SKM-1 treated with dmso at 0.1 percent for 144 hours (cell line): ENCODE results near the gene MYBPHL.

ENCODE experiments used
- DNase-seq: peaks from one replicate; lab custom pipeline; 2025; ENCODE audit not compliant: unreplicated experiment; lab: John Stamatoyannopoulos, UW

MYBPHL gene

DNA sequence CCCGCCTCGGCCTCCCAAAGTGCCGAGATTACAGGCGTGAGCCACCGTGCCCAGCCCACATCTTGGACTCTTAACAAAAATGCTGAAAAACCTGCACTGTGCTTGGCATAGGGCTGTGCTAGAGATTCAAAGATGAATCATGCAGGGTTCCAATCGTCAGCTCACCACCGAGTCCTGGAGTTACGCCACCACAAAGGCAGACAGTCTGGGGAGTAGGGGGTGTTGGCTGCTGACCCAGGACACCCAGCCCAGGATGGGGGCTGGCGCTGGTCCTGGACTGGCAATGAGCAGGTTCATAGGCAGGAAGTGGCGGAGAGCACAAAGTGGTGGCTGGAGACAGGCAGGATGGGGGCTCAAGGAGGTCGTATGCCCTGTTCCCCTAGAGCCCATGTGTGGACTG is 39.8 kb downstream of the MYBPHL start:
- DNase-seq = no peak

DNA sequence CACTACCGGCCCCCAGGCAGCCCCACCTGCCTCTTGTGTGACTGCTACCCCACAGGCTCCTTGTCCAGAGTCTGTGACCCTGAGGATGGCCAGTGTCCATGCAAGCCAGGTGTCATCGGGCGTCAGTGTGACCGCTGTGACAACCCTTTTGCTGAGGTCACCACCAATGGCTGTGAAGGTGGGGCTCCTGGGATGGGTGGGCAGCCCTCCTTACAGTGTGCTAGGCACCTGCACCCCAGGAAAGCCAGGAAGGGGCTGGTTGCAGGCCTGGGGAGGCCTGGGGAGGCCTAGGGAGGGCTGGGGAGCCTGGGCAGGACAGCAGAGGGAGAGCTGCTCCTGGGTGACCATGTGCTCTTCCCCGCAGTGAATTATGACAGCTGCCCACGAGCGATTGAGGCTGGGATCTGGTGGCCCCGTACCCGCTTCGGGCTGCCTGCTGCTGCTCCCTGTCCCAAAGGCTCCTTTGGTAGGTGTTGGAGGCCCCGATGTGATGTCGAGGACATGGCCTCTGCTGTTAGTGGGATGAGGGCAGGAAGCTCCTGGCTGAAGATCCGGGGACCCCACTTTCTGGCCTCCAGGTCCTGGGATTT is 41.0 kb downstream of the MYBPHL start:
- no peak for DNase-seq

DNA sequence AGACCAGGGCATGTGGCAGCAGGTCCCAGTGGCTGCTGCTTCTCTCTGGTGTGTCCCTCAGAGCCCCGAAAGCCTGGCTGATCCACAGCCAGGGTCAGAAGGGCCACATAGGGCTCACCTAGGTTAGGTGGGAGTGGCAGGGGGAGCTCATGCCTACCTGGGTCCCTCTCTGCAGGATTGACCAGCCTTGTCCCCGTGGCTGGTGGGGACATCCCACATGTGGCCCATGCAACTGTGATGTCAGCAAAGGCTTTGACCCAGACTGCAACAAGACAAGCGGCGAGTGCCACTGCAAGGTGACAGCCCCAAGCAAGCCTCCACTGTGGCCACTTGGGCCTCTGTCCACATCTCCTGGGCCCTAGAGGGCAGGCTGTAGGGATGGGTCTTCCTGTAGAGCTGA is 41.8 kb downstream of the MYBPHL start:
- DNase-seq = no peak

DNA sequence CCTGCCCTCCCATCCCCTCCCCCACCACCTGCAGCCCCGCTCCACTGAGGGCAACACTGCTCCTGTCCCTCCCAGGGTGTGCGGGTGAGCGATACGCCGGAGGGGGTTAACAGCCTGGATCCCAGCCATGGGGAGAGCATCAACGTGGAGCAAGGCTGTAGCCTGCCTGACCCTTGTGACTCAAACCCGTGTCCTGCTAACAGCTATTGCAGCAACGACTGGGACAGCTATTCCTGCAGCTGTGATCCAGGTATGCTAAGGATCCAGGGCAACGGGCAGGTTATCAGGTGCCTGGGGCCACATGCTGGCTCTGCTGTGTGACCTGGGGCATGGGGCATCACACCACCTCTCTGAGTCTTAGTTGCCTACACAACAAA is 42.4 kb downstream of the MYBPHL start:
- DNase-seq = no peak

DNA sequence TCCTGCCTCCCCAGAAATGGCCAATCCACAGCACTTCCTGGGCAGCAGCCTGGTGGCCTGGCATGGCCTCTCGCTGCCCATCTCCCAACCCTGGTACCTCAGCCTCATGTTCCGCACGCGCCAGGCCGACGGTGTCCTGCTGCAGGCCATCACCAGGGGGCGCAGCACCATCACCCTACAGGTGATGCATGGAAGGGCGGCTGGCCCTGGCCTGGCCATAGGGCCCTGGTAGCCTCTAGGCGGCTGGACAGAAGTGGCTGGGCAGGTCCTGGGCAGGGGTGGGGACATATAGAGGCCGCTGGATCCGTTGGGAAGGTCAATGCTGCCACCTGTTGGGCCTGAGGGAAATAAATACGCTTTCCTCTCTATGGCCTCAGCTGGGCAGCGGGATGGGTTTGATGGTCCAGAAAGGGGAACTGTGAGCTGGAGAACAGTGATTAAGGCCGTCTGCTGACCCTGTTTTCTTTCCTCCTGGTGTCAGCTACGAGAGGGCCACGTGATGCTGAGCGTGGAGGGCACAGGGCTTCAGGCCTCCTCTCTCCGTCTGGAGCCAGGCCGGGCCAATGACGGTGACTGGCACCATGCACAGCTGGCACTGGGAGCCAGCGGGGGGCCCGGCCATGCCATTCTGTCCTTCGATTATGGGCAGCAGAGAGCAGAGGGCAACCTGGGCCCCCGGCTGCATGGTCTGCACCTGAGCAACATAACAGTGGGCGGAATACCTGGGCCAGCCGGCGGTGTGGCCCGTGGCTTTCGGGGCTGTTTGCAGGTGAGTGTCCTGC is 43.0 kb downstream of the MYBPHL start:
- DNase-seq = peak; percentile 45

DNA sequence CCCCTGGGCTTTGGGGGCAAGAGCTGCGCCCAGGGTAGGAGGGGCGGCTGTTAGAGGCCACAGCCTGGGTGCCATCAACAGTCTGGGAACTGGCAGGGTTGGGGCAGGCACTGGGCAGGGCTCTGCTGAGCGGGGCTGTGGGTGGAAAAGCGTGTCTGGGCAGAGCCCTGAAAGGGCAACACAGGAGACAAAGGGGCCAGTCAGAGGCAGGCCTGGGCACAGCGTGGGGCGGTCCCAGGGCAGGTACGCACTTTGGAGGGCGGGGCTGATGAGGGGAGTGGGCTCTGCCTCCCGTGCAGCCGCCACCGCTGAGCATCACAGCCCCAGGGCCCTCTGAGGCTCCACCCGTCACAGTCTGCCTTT is 43.6 kb downstream of the MYBPHL start:
- DNase-seq = no peak

DNA sequence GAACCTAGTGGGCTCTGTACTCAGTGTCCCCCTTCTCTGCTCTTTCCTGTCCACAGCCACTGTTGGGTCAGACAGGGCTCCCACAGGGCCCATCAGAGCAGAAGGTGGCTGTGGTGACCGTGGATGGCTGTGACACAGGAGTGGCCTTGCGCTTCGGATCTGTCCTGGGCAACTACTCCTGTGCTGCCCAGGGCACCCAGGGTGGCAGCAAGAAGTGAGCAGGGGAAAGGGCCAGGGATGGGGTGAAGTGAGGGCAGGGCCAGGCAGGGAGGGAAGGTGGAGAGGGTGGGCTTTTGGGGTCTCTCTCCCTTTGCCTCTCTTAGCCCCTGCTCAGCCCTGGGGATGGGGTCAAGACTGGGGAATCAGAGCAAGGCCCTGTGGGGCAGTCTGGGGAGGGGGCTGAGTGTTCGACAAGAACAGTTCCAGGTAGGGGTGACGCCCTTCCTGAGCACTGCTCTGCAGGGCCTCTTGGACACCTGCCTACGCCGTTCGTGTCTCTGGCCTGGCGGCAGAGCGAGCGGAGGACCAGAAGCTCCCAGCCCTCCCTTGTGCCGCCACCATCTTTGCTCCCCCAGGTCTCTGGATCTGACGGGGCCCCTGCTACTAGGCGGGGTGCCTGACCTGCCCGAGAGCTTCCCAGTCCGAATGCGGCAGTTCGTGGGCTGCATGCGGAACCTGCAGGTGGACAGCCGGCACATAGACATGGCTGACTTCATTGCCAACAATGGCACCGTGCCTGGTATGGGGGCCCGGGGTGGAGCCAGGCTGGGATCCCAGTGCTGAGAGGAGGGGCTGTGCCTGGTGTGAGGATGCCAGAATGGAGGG is 44.4 kb downstream of the MYBPHL start:
- DNase-seq = no peak

DNA sequence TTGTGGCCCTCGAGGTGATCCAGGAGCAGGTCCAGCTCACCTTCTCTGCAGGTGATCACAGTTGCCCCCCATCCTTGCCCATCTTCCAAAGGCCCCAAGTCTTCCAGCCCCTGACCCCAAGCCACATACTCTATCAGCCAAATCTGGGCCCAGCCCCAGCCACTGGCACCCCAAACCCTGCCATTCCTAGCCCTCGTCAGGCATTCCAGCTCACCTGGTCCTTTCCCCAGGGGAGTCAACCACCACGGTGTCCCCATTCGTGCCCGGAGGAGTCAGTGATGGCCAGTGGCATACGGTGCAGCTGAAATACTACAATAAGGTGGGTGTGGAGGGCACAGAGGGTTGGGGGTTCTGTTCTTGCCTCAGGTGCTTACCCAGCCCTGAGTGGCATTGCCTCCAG is 45.2 kb downstream of the MYBPHL start:
- DNase-seq = no peak

DNA sequence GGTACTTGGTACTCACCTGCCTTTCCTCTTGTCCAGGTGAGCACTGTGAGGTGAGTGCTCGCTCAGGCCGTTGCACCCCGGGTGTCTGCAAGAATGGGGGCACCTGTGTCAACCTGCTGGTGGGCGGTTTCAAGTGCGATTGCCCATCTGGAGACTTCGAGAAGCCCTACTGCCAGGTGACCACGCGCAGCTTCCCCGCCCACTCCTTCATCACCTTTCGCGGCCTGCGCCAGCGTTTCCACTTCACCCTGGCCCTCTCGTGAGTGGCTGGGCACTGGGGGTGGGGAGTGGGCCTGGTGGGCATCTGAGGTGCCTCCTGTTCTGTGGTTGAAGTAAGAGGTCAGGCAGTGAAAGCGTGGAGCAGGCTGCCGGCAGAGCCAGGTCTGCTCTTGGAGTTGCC is 45.8 kb downstream of the MYBPHL start:
- no peak for DNase-seq

DNA sequence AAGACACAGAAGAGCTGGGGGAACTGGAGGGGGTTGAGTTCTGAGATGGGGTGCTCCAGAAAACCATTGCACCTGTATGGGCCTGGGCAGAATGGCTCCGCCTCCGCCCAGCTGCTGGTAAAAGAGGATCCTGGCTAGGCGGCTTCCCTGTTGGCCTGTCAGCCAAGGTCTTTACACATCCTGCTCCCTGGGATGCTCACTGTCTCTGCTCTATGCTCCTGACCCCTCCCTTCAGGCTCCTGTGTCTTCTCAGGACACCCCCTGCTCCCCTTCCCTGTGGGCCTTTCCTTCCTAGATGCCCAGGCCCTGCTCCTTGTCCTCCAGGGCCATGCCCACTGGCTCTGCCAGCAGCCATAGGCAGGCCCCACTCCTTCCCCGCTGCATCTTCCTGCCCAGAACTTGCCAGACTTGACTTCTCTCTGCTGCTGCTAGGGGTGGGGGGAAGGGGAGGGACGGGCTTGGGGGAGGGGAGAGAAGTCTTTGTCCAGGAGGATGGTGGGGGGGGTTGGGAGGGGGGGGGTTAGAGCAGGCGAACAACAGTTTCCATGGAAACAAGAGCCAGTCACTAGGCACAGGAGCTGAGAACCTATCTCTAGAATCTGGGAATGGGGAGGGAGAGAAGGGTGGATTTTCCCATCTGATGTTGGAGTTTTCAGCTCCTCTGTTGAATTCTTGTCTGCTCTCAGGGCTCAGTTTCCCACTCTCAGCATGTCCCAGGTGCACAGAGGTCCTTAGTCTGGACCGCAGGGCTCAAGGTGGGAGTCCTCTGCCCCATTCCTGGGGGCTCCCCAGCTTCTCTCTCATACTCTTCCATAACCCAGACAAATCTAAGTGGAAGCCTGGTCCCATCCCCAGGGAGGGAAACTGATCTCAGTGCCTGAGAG is 46.9 kb downstream of the MYBPHL start:
- no peak for DNase-seq

DNA sequence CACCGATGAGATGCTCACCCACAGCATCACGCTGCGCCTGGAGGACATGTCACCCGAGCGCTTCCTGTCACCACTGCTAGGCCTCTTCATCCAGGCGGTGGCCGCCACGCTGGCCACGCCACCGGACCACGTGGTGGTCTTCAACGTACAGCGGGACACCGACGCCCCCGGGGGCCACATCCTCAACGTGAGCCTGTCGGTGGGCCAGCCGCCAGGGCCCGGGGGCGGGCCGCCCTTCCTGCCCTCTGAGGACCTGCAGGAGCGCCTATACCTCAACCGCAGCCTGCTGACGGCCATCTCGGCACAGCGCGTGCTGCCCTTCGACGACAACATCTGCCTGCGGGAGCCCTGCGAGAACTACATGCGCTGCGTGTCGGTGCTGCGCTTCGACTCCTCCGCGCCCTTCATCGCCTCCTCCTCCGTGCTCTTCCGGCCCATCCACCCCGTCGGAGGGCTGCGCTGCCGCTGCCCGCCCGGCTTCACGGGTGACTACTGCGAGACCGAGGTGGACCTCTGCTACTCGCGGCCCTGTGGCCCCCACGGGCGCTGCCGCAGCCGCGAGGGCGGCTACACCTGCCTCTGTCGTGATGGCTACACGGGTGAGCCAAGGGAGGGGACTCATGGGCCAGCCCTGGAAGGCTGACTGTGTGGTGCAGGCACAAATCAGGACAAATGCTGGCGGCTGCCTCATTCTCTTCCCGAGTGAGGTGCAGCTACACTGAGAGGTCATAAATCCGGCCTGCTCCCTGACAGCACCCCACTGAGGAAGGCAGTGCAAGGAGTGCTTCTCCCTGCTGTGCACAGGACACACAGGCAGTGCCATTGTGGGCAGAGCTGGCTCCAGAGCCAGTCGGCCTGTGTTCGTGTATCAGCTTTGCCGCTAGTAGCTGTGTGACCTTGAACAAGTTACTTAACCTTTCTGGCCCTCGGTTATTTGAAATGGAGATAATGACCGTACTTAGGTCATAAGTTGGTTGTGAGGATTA is 48.0 kb downstream of the MYBPHL start:
- no peak for DNase-seq

DNA sequence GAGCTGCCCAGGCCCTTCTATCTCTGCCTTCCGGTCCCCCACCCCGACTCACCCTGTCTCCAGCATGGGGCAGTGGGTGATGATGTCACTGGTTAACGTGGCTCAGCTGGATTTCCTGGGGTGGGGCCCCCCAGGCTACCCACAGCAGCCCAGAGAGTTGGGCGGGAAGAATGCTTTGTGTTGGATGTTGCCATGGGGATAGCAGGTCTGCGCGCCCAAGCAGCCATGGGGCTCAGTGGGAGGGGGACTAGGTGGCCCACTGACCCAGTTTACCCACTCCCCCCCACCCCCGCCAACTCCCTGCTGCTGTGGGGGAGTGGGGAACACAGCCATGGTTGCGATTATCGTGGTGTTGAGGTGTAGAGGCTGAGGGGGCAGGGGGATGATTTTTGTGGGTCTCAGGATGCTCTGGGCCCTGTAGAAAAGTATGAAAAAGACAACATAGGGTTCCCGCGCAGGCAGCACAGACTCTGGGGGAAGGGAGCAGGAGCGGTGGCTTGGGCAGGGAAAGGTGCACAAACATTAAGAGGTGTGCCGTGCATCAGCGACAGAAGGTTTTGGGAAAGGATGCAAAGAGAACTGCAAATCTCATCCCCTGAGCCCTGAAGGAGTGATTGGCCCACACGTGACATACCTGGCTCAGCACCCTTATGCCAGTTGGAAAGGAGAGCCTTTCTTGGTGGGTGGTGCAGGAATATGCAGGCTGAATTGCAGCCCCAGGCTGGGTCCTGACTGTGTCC is 49.0 kb downstream of the MYBPHL start:
- no peak for DNase-seq

DNA sequence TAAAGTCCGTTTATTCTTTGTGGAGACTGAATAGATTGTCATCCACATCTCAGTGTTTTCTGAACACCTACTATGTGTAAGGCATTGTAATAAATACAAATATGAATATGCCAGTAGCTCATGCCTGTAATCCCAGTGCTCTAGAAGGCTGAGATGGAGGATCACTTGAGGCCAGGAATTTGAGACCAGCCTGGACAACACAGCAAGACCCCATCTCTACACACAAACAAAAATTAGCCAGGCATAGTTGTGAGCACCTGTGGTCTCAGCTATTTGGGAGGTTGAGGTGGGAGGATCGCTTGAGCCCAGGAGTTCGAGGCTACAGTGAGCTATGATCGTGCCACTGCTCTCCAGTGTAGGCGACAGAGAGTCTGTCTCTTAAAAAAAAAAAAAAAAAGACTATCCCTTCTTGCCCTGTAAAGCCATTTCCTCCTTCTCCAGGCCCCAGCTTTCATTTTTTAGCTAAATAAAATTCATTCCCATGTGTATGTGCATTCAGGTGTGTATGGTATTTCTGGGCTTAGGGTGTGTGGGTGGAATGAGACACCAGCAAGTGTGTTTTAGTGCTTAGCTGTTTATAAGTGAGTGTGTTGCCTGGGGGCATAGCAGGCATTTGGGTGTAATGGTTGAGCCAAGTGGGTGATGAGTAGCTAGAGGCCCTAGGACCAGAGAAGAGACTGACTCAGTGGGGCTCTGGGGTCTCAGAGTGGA is 49.7 kb downstream of the MYBPHL start:
- no peak for DNase-seq

DNA sequence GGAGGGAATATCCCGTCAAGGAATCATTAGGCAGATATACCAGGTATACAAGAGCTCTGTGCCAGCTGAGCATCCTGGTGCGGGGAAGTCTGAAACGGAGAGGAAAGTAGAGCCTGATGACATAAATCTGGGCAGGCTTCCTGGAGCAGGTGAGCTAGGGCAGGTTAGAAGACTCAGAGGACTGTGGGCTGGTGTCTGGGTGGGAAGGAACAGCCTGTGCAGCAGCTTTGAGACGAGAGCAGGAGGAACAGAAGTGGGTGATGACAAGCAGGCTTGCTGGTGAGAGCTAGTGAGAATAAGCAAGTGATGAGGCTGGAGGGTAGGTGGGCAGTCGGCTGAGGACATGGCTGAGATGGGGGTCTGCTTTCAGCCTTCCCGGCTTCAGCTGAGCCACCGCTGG is 50.7 kb downstream of the MYBPHL start:
- no peak for DNase-seq

DNA sequence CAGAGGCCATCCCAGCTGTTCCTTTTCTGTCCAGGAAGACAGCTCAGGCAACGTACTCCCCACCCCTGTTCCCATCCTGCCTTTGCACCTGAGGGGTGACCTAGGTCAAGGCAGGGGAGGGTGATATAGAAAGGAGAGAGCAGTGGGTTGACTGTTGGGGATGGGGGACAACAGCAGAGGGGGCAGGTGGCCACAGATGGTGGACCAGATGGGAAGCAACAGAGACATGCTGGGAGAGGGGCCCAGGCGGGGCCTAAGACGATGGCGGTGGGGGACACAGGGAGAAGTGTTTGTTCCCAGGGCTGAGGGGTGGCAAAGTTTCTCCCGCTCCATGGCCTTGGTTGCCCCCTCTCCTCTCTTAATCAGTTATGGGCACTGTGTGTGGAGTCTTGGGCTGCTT is 51.1 kb downstream of the MYBPHL start:
- no peak for DNase-seq

DNA sequence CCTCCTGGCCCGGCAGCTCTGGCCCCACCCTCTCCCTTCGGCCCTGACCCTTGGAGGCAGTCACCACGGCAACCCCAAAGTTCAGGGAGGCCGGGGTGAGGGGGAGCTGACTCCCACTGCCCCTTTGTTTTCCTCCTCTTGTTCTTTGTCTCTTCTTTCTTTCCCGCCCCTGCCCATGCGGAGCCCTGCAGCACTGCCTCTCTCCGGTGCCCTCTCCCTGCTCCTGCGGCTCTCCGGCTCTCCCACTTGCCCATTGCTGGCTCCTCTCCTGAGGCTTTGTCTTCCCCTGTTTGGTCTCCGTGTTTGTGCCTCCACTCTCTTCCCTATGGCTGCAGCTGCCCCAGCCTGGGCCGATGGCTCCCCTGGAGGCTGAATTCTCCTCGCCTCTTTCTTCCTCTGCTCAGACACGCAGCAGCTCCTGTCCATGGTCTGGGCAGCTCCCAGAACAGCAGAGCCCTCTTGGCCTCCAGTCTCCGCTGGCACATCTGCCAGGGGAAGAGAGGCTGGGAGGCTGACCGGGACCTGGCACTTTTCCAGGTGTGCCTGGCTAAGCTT is 51.6 kb downstream of the MYBPHL start:
- DNase-seq = no peak

DNA sequence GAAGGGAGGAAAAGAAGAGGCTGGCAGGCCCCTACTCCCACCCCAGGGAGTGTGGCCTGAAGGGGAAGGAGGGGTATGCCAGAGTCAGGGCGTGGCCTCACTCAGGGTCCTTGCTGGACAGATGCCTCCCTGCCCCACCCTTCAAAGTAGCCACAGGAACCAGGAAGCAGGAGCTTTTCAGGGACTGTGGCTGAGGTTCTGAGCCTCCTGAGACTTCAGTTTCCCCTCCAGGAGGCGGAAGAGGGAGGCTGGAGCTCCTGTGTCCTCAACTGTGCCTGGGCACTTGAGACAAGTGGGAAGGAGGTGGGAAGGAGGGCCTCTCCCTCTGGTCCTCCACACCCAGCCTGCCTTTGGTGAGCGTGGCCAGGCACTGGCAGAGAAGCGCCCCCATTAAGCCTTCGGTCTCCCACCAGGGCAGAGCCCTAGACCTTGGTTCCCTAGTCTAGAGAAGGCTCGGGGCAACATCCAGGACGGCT is 52.2 kb downstream of the MYBPHL start:
- DNase-seq = no peak
